IMR-90 (cell line): ENCODE measurements around the gene BANP.
"Not testable (repeated sequence)": the region's sequence is repeated elsewhere in the genome, so short reads cannot be mapped to it uniquely, and the experiment has no call there.

Experiments
- BHLHE40 ChIP-seq: fragments of 150-350 bp; IDR thresholded peaks from 2 replicates; pipeline ENCODE4 v1.6.1; 2016; ENCODE audit warnings: mild to moderate bottlenecking, low read depth, low read length
- FOS ChIP-seq: fragments of 150-350 bp; IDR thresholded peaks from 2 replicates; pipeline ENCODE4 v1.6.1; 2016; ENCODE audit warnings: low read depth, low read length
- MAZ ChIP-seq: IDR thresholded peaks from 2 replicates; pipeline ENCODE4 v1.6.1; 2012; ENCODE audit warnings: low read depth, mild to moderate bottlenecking, low read length, improper control_type of control experiment, moderate library complexity, borderline replicate concordance
- MXI1 ChIP-seq: IDR thresholded peaks from 2 replicates; pipeline ENCODE4 v1.6.1; 2012; ENCODE audit warnings: low read depth, mild to moderate bottlenecking, low read length, moderate library complexity, borderline replicate concordance
- POLR2A ChIP-seq: IDR thresholded peaks from 2 replicates; pipeline ENCODE4 v1.6.1; 2012; ENCODE audit warnings: mild to moderate bottlenecking, low read depth, low read length
- RAD21 ChIP-seq: IDR thresholded peaks from 2 replicates; pipeline ENCODE4 v1.6.1; 2012; ENCODE audit warnings: low read length, improper control_type of control experiment
- RFX5 ChIP-seq: IDR thresholded peaks from 2 replicates; pipeline ENCODE4 v1.8.0; 2012; ENCODE audit warnings: low read depth, mild to moderate bottlenecking, low read length, moderate library complexity
- SMC3 ChIP-seq: fragments of 150-350 bp; IDR thresholded peaks from 2 replicates; pipeline ENCODE4 v1.6.1; 2016; ENCODE audit warnings: low read depth, mild to moderate bottlenecking, antibody characterized with exemption, low read length, moderate library complexity
- TF ChIP-seq, protein P1 (sequence below): conservative IDR thresholded peaks from 2 replicates; pipeline ENCODE4 v1.5.1; 2012; ENCODE audit warnings: mild to moderate bottlenecking, low read depth, low read length, improper control_type of control experiment
- TF ChIP-seq, protein P2 (sequence below): fragments of 150-350 bp; IDR thresholded peaks from 2 replicates; pipeline ENCODE4 v1.6.1; 2016; ENCODE audit warnings: low read depth, mild to moderate bottlenecking, low read length, moderate library complexity, borderline replicate concordance

DNA sequence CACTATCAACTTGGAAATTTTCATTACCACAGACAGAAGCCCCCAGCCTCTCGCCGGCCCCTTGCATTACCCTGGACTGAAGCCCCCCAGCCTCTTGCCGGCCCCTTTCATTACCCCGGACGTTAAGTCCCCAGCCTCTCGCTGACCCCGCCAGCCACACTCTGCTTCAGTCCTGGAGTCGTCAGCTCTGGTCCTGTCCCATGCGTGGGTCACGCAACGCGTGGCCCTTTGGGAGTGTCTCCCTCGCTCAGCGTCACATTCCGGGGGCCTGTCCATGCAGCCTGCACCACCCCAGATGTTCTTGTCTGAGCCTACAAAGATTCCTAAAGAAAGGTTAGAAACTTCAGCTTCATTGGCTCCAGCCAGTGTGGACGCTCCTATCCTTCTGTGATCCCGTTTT is 153.1 kb downstream of the BANP start:
- TF ChIP-seq MAZ, MXI1, POLR2A, RFX5, FOS, RAD21, BHLHE40, SMC3: not testable (repeated sequence)
- TF ChIP-seq, protein P1, sequence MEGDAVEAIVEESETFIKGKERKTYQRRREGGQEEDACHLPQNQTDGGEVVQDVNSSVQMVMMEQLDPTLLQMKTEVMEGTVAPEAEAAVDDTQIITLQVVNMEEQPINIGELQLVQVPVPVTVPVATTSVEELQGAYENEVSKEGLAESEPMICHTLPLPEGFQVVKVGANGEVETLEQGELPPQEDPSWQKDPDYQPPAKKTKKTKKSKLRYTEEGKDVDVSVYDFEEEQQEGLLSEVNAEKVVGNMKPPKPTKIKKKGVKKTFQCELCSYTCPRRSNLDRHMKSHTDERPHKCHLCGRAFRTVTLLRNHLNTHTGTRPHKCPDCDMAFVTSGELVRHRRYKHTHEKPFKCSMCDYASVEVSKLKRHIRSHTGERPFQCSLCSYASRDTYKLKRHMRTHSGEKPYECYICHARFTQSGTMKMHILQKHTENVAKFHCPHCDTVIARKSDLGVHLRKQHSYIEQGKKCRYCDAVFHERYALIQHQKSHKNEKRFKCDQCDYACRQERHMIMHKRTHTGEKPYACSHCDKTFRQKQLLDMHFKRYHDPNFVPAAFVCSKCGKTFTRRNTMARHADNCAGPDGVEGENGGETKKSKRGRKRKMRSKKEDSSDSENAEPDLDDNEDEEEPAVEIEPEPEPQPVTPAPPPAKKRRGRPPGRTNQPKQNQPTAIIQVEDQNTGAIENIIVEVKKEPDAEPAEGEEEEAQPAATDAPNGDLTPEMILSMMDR = not testable (repeated sequence)
- TF ChIP-seq, protein P2, sequence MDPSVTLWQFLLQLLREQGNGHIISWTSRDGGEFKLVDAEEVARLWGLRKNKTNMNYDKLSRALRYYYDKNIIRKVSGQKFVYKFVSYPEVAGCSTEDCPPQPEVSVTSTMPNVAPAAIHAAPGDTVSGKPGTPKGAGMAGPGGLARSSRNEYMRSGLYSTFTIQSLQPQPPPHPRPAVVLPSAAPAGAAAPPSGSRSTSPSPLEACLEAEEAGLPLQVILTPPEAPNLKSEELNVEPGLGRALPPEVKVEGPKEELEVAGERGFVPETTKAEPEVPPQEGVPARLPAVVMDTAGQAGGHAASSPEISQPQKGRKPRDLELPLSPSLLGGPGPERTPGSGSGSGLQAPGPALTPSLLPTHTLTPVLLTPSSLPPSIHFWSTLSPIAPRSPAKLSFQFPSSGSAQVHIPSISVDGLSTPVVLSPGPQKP = not testable (repeated sequence)
